ENCODE results near the gene PRAME.

- TF ChIP-seq CTCF (conservative IDR thresholded peaks at IDR 0.05 in 1 of 2, IDR thresholded peaks at IDR 0.05 in 1 of 2; ENCODE audit: low read depth in 1 of 2, low read length in 2 of 2) (no peak), EZH2 (IDR thresholded peaks at IDR 0.05; ENCODE audit: low read length, missing control alignments) (no peak)
Measured at GRCh38 chr22:22519591-22519990, 39.5 kb downstream of the PRAME start.

Data from fibroblast of lung (primary cell).